ENCODE results near the gene PCDH9.

PCDH9 gene

GRCh38 chr13:67106502-67107057 is 123.6 kb downstream of the PCDH9 start:
- no peak overlapping the region for H3K4ac ChIP-seq (ENCODE audit: low read depth in 1 of 2, low read length in 2 of 2)
- H3K18ac ChIP-seq (ENCODE audit: low read depth in 1 of 2, low read length in 2 of 2): peak overlapping the region in 1 of 2 experiments; percentile 11
- H3K79me1 ChIP-seq (replicated peaks; ENCODE audit: low read length, poor library complexity, severe bottlenecking): no peaks in the 10 kb centered on the region
- no peak overlapping the region for H2BK15ac ChIP-seq (ENCODE audit: low read depth, poor library complexity, severe bottlenecking)
- H3K14ac ChIP-seq (ENCODE audit: low read length in 2 of 2): peak overlapping the region in 1 of 2 experiments; percentile 75
- no peak overlapping the region for H4K91ac ChIP-seq (ENCODE audit: low read length)
- DNase-seq: no peak
- H3K9me3 ChIP-seq (ENCODE audit: control insufficient read depth, low read length): no peaks in the 10 kb centered on the region
- H2BK12ac ChIP-seq (ENCODE audit: low read length in 2 of 2): no peak overlapping the region
- H3K4me2 ChIP-seq (ENCODE audit: low read length, poor library complexity, severe bottlenecking): no peak overlapping the region
- peaks cover 0 to 5% of the 10 kb centered on the region in 2 experiments for H3K36me3 ChIP-seq (ENCODE audit: control insufficient read depth in 1 of 2, insufficient read depth in 2 of 2, low read depth in 1 of 2, low read length in 2 of 2)
- no peak overlapping the region for H3K9ac ChIP-seq (ENCODE audit: low read length)
- no peak overlapping the region for H2BK5ac ChIP-seq (ENCODE audit: low read depth, low read length, poor library complexity, severe bottlenecking)
- H3K23ac ChIP-seq (ENCODE audit: low read length in 2 of 2): peak overlapping the region in 1 of 2 experiments; percentile 9
- peaks cover 4% of the 10 kb centered on the region for H3K4me1 ChIP-seq (ENCODE audit: control insufficient read depth, insufficient read depth, low read depth, low read length)
- 90% methylated on average over 6 of the region's 6 CpGs for WGBS
- no peak overlapping the region for H2AFZ ChIP-seq (ENCODE audit: low read depth, low read length)
- H3K27ac ChIP-seq (ENCODE audit: low read length, poor library complexity, severe bottlenecking): no peak overlapping the region
- no peak overlapping the region for H4K8ac ChIP-seq (ENCODE audit: low read length)
- no peak overlapping the region for H2AK5ac ChIP-seq (ENCODE audit: low read length, severe bottlenecking)
- no peak overlapping the region for H3K4me3 ChIP-seq (ENCODE audit: insufficient read depth in 1 of 2, low read depth in 1 of 2, low read length in 2 of 2)
- H3K27me3 ChIP-seq (ENCODE audit: control insufficient read depth in 1 of 2, insufficient read depth in 1 of 2, low read length in 2 of 2): no peaks in the 10 kb centered on the region
- H2BK120ac ChIP-seq (ENCODE audit: low read depth, low read length): no peak overlapping the region

- Histone ChIP-seq H3K14ac (ENCODE audit: low read length in 2 of 2) (no peak overlapping the region), H2AK5ac (ENCODE audit: low read length, severe bottlenecking) (no peak overlapping the region), H3K18ac (ENCODE audit: low read depth in 1 of 2, low read length in 2 of 2) (no peak overlapping the region), H3K27me3 (ENCODE audit: control insufficient read depth in 1 of 2, insufficient read depth in 1 of 2, low read length in 2 of 2) (no peaks in the 10 kb centered on the region), H3K36me3 (ENCODE audit: control insufficient read depth in 1 of 2, insufficient read depth in 2 of 2, low read depth in 1 of 2, low read length in 2 of 2) (peaks cover 0 to 5% of the 10 kb centered on the region in 2 experiments), H2BK15ac (ENCODE audit: low read depth, poor library complexity, severe bottlenecking) (no peak overlapping the region), H3K79me1 (replicated peaks; ENCODE audit: low read length, poor library complexity, severe bottlenecking) (no peaks in the 10 kb centered on the region), H3K9ac (ENCODE audit: low read length) (no peak overlapping the region), H2AFZ (ENCODE audit: low read depth, low read length) (no peak overlapping the region), H4K91ac (ENCODE audit: low read length) (no peak overlapping the region), H2BK120ac (ENCODE audit: low read depth, low read length) (no peak overlapping the region), H3K27ac (ENCODE audit: low read length, poor library complexity, severe bottlenecking) (peak overlapping the region; percentile 90), H3K4me2 (ENCODE audit: low read length, poor library complexity, severe bottlenecking) (peak overlapping the region; percentile 63), H3K4ac (ENCODE audit: low read depth in 1 of 2, low read length in 2 of 2) (no peak overlapping the region), H3K23ac (ENCODE audit: low read length in 2 of 2) (no peak overlapping the region), H2BK12ac (ENCODE audit: low read length in 2 of 2) (no peak overlapping the region), H4K8ac (ENCODE audit: low read length) (no peak overlapping the region), H3K9me3 (ENCODE audit: control insufficient read depth, low read length) (no peaks in the 10 kb centered on the region), H2BK5ac (ENCODE audit: low read depth, low read length, poor library complexity, severe bottlenecking) (peak overlapping the region; percentile 89), H3K4me1 (ENCODE audit: control insufficient read depth, insufficient read depth, low read depth, low read length) (peaks cover 2% of the 10 kb centered on the region), H3K4me3 (ENCODE audit: insufficient read depth in 1 of 2, low read depth in 1 of 2, low read length in 2 of 2) (no peak overlapping the region)
- WGBS: 30% methylated on average over 2 of the region's 4 CpGs
- DNase-seq: peak; percentile 29
These were observed 128.2 kb downstream of the PCDH9 start for GRCh38 chr13:67101730-67102467.

GRCh38 chr13:67100730-67101129 is 129.4 kb downstream of the PCDH9 start:
- 38% methylated on average over 3 of the region's 3 CpGs for WGBS
- Histone ChIP-seq H4K91ac (ENCODE audit: low read length) (no peak overlapping the region), H3K36me3 (ENCODE audit: control insufficient read depth in 1 of 2, insufficient read depth in 2 of 2, low read depth in 1 of 2, low read length in 2 of 2) (no peaks in the 10 kb centered on the region), H3K9ac (ENCODE audit: low read length) (no peak overlapping the region), H3K4me2 (ENCODE audit: low read length, poor library complexity, severe bottlenecking) (peak overlapping the region; percentile 18), H3K18ac (ENCODE audit: low read depth in 1 of 2, low read length in 2 of 2) (peak overlapping the region in 1 of 2 experiments; percentile 1), H3K14ac (ENCODE audit: low read length in 2 of 2) (no peak overlapping the region), H3K79me1 (replicated peaks; ENCODE audit: low read length, poor library complexity, severe bottlenecking) (no peaks in the 10 kb centered on the region), H4K8ac (ENCODE audit: low read length) (no peak overlapping the region), H2BK12ac (ENCODE audit: low read length in 2 of 2) (no peak overlapping the region), H3K27me3 (ENCODE audit: control insufficient read depth in 1 of 2, insufficient read depth in 1 of 2, low read length in 2 of 2) (no peaks in the 10 kb centered on the region), H2AFZ (ENCODE audit: low read depth, low read length) (no peak overlapping the region), H3K9me3 (ENCODE audit: control insufficient read depth, low read length) (no peaks in the 10 kb centered on the region), H3K4ac (ENCODE audit: low read depth in 1 of 2, low read length in 2 of 2) (no peak overlapping the region), H2BK15ac (ENCODE audit: low read depth, poor library complexity, severe bottlenecking) (no peak overlapping the region), H2AK5ac (ENCODE audit: low read length, severe bottlenecking) (no peak overlapping the region), H3K4me1 (ENCODE audit: control insufficient read depth, insufficient read depth, low read depth, low read length) (peaks cover 2% of the 10 kb centered on the region), H2BK5ac (ENCODE audit: low read depth, low read length, poor library complexity, severe bottlenecking) (no peak overlapping the region), H2BK120ac (ENCODE audit: low read depth, low read length) (no peak overlapping the region), H3K27ac (ENCODE audit: low read length, poor library complexity, severe bottlenecking) (peak overlapping the region; percentile 52), H3K4me3 (ENCODE audit: insufficient read depth in 1 of 2, low read depth in 1 of 2, low read length in 2 of 2) (no peak overlapping the region), H3K23ac (ENCODE audit: low read length in 2 of 2) (no peak overlapping the region)
- no peak for DNase-seq

DNA sequence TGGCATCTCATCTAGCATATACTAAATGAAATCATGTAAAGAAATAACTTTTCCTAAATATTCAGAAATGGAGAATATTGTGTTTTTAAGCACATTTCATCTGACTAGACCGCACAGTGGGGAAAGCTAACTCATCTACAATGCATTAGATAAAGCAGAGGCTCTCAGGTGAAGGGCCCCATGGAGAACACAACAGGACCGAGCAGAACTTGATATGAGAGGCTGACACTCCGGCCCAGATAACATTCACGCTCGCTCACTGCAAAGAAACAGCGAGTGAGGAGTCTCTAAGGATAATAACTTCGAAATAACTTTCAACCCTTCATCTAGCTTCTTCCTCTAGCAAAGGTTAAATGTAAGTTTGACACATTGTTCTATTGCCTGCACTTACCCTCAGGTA is 130.6 kb downstream of the PCDH9 start:
- no peak overlapping the region for H3K4me2 ChIP-seq (ENCODE audit: low read length, poor library complexity, severe bottlenecking)
- 96% methylated on average over 6 of the region's 7 CpGs for WGBS
- peak overlapping the region; percentile 97 for H2AK5ac ChIP-seq (ENCODE audit: low read length, severe bottlenecking)
- no peaks in the 10 kb centered on the region for H3K27me3 ChIP-seq (ENCODE audit: control insufficient read depth in 1 of 2, insufficient read depth in 1 of 2, low read length in 2 of 2)
- H3K14ac ChIP-seq (ENCODE audit: low read length in 2 of 2): no peak overlapping the region
- no peak overlapping the region for H3K4me3 ChIP-seq (ENCODE audit: insufficient read depth in 1 of 2, low read depth in 1 of 2, low read length in 2 of 2)
- peaks cover 2% of the 10 kb centered on the region for H3K4me1 ChIP-seq (ENCODE audit: control insufficient read depth, insufficient read depth, low read depth, low read length)
- no peak overlapping the region for H3K18ac ChIP-seq (ENCODE audit: low read depth in 1 of 2, low read length in 2 of 2)
- H3K23ac ChIP-seq (ENCODE audit: low read length in 2 of 2): no peak overlapping the region
- no peak overlapping the region for H4K8ac ChIP-seq (ENCODE audit: low read length)
- no peak overlapping the region for H4K91ac ChIP-seq (ENCODE audit: low read length)
- no peak overlapping the region for H3K9ac ChIP-seq (ENCODE audit: low read length)
- no peak overlapping the region for H2BK120ac ChIP-seq (ENCODE audit: low read depth, low read length)
- no peaks in the 10 kb centered on the region for H3K36me3 ChIP-seq (ENCODE audit: control insufficient read depth in 1 of 2, insufficient read depth in 2 of 2, low read depth in 1 of 2, low read length in 2 of 2)
- no peak overlapping the region for H3K27ac ChIP-seq (ENCODE audit: low read length, poor library complexity, severe bottlenecking)
- no peak overlapping the region for H2BK12ac ChIP-seq (ENCODE audit: low read length in 2 of 2)
- no peaks in the 10 kb centered on the region for H3K9me3 ChIP-seq (ENCODE audit: control insufficient read depth, low read length)
- H2BK15ac ChIP-seq (ENCODE audit: low read depth, poor library complexity, severe bottlenecking): no peak overlapping the region
- H3K79me1 ChIP-seq (replicated peaks; ENCODE audit: low read length, poor library complexity, severe bottlenecking): no peaks in the 10 kb centered on the region
- H2AFZ ChIP-seq (ENCODE audit: low read depth, low read length): no peak overlapping the region
- DNase-seq: no peak
- H2BK5ac ChIP-seq (ENCODE audit: low read depth, low read length, poor library complexity, severe bottlenecking): peak overlapping the region; percentile 58
- no peak overlapping the region for H3K4ac ChIP-seq (ENCODE audit: low read depth in 1 of 2, low read length in 2 of 2)
